Activated T-helper 17 cell treated with anti-CD3 and anti-CD28 coated beads, Interleukin-2, amount 50 U/mL, for 72 hours (primary cell): Measurements from ENCODE around the gene MS4A12. TPM values are rescaled to one million over a fixed set of nuclear protein-coding genes. Genes with fewer than 3 reads are reported as not detected.
"Not testable (repeated sequence)": the region's sequence is repeated elsewhere in the genome, so short reads cannot be mapped to it uniquely, and the experiment has no call there.

Experiments used
- ATAC-seq: fragments of 150-1000 bp; cut with Tn5 transposase; replicated peaks from 2 replicates; pipeline ENCODE4 v1.10.0; 2021; ENCODE audit warnings: mild to moderate bottlenecking, moderate library complexity
- H3K27ac Mint-ChIP-seq: one replicate; pipeline ENCODE4 v1.8.0; 2022; ENCODE audit warnings: mixed read lengths
- H3K27me3 Mint-ChIP-seq: one replicate; pipeline ENCODE4 v1.8.0; 2022; ENCODE audit warnings: mixed read lengths
- H3K36me3 Mint-ChIP-seq: one replicate; pipeline ENCODE4 v1.8.0; 2022; ENCODE audit warnings: low read depth, mild to moderate bottlenecking, mixed read lengths
- H3K4me1 Mint-ChIP-seq: one replicate; pipeline ENCODE4 v1.8.0; 2022; ENCODE audit warnings: mixed read lengths
- H3K4me3 Mint-ChIP-seq: one replicate; pipeline ENCODE4 v1.8.0; 2022; ENCODE audit warnings: mild to moderate bottlenecking, mixed read lengths
- H3K9me3 Mint-ChIP-seq: one replicate; pipeline ENCODE4 v1.8.0; 2022; ENCODE audit warnings: mixed read lengths
- total RNA-seq, 2 donors: library from RNA; stranded (reverse); gene quantifications; one replicate each; pipeline ENCODE4 v1.2.3, GENCODE V29; 2022

MS4A12 gene, protein sequence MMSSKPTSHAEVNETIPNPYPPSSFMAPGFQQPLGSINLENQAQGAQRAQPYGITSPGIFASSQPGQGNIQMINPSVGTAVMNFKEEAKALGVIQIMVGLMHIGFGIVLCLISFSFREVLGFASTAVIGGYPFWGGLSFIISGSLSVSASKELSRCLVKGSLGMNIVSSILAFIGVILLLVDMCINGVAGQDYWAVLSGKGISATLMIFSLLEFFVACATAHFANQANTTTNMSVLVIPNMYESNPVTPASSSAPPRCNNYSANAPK
- total RNA-seq, result not detected

DNA sequence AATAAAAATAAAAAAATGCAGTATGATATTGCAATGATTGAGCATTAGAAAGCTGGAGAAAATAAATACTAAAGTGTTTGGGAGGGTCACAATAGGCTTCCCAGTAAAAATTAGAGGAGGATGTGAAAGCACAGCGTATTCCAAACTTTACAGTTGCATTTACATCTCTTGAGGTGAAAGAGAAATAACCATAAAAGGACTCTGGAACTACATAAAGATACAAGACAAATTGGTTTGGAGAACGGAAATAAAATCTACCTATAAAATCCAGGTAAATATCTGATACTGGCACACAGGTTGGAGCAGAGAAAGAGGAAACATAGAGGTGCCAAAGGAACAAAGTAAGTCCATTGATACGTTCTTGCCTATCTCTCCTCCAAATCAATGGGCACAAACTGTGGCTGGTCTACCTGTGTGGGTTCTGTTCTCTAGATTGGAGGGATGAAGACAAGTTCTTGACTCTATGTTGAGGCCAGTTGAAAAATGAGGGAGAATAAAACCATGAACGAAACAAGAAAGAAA is at the start of gene MS4A12:
MS4A12 (plus strand) TSS at position 291 of the 522 bp plus-strand sequence. CDS start 4,541 bp downstream, outside the sequence.
- Mint-ChIP-seq H3K4me3 (no peak within 1 kb of the TSS), H3K36me3 (no peaks in the 10 kb centered on the region), H3K9me3 (no peaks in the 10 kb centered on the region), H3K4me1 (no peaks in the 10 kb centered on the region), H3K27me3 (peaks cover 21% of the 10 kb centered on the region), H3K27ac (no peak within 1 kb of the TSS)
- no peak for ATAC-seq

DNA sequence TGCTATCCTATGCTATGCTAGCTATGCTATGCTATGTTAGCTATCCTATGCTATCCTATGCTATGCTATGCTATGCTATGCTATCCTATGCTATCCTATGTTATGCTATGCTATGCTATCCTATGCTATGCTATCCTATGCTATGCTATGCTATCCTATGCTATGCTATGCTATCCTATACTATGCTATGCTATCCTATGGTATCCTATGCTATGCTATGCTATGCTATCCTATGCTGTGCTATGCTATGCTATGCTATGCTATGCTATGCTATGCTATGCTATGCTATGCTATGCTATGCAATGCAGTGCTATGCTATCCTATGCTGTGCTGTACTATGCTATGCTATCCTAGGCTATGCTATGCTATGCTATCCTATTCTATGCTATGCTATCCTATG is 45.5 kb upstream of the MS4A12 start:
- peak overlapping the region; percentile 59 for H3K4me3 Mint-ChIP-seq
- peaks cover 10% of the 10 kb centered on the region for H3K4me1 Mint-ChIP-seq
- ATAC-seq, result no peak
- no peaks in the 10 kb centered on the region for H3K9me3 Mint-ChIP-seq
- no peaks in the 10 kb centered on the region for H3K36me3 Mint-ChIP-seq
- peak overlapping the region; percentile 77 for H3K27ac Mint-ChIP-seq
- H3K27me3 Mint-ChIP-seq, result no peaks in the 10 kb centered on the region

DNA sequence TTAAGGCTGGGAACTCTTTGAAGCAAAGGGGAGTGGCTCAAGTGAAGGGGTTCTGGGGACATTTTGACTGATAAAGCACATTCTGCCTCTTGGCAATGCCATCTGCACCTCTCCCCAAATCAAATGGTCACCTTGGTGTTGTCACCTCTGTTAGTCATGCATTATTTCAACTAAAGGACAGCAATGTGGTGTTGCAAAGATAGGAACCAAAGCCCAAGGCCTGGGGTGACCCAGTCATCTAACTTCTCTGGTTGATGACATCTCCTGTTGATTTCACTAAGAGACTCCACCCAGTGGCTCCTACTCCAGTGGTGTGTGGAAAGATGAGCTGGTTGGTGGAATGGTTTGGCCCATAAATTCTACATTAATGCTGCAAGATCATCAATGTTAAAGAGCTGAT is 44.7 kb upstream of the MS4A12 start:
- ATAC-seq, result no peak
- Mint-ChIP-seq H3K9me3 (no peaks in the 10 kb centered on the region), H3K27ac (no peak overlapping the region), H3K4me1 (peaks cover 10% of the 10 kb centered on the region), H3K4me3 (no peak overlapping the region), H3K27me3 (no peaks in the 10 kb centered on the region), H3K36me3 (no peaks in the 10 kb centered on the region)

GRCh38 chr11:60451185-60451584 is 41.4 kb upstream of the MS4A12 start:
- ATAC-seq, H3K4me3 Mint-ChIP-seq, H3K4me1 Mint-ChIP-seq, H3K27ac Mint-ChIP-seq, H3K27me3 Mint-ChIP-seq, H3K9me3 Mint-ChIP-seq, H3K36me3 Mint-ChIP-seq: not testable (repeated sequence)

GRCh38 chr11:60454212-60454611 is 38.4 kb upstream of the MS4A12 start:
- H3K4me1 Mint-ChIP-seq, result peaks cover 6% of the 10 kb centered on the region
- H3K27ac Mint-ChIP-seq, result no peak overlapping the region
- no peak overlapping the region for H3K4me3 Mint-ChIP-seq
- no peaks in the 10 kb centered on the region for H3K9me3 Mint-ChIP-seq
- H3K27me3 Mint-ChIP-seq, result peaks cover 11% of the 10 kb centered on the region
- no peak for ATAC-seq
- H3K36me3 Mint-ChIP-seq, result no peaks in the 10 kb centered on the region

DNA sequence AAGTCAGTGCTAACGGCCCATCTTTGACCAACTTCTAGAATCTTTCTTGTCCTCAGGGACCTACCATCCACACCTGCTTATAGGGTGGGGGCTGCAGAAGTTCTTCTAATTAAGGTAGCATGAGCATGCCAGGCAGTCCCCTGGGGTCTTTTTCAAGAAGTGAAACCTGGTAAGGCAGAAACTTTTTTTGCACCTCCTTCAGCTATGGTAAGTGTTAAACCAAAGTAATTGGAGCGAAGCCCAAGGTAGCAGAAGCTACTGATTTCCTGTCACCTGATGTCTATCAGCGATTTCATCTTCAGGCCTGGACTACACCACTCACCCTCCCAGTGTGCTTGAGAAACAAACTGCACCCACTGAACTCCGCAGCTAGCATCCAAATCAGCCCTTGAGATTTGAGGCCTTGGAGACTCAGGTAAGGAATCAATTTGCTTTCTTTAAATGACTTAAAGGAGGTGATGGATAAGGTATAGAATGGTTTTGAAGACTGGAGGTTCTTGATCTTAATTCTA is 37.0 kb upstream of the MS4A12 start, which contains the start of gene MS4A1:
MS4A1 (plus strand) TSS at position 317 of the 512 bp plus-strand sequence. CDS start 6,528 bp downstream, outside the sequence.
- Mint-ChIP-seq H3K36me3 (no peaks in the 10 kb centered on the region), H3K4me1 (peaks cover 6% of the 10 kb centered on the region), H3K27me3 (peaks cover 16% of the 10 kb centered on the region), H3K27ac (no peak within 1 kb of the TSS), H3K9me3 (no peaks in the 10 kb centered on the region), H3K4me3 (no peak within 1 kb of the TSS)
- no peak for ATAC-seq

- H3K27ac Mint-ChIP-seq, result no peak overlapping the region
- ATAC-seq, result no peak
- H3K4me3 Mint-ChIP-seq, result no peak overlapping the region
- no peaks in the 10 kb centered on the region for H3K9me3 Mint-ChIP-seq
- peaks cover 18% of the 10 kb centered on the region for H3K27me3 Mint-ChIP-seq
- no peaks in the 10 kb centered on the region for H3K36me3 Mint-ChIP-seq
- peaks cover 6% of the 10 kb centered on the region for H3K4me1 Mint-ChIP-seq
Observed at GRCh38 chr11:60457576-60457975, 35.0 kb upstream of the MS4A12 start.

- Mint-ChIP-seq H3K4me3 (no peak overlapping the region), H3K4me1 (peaks cover 6% of the 10 kb centered on the region), H3K36me3 (no peaks in the 10 kb centered on the region), H3K27ac (no peak overlapping the region), H3K27me3 (peaks cover 15% of the 10 kb centered on the region), H3K9me3 (no peaks in the 10 kb centered on the region)
- no peak for ATAC-seq
Observed at GRCh38 chr11:60459345-60459744, 33.2 kb upstream of the MS4A12 start.

DNA sequence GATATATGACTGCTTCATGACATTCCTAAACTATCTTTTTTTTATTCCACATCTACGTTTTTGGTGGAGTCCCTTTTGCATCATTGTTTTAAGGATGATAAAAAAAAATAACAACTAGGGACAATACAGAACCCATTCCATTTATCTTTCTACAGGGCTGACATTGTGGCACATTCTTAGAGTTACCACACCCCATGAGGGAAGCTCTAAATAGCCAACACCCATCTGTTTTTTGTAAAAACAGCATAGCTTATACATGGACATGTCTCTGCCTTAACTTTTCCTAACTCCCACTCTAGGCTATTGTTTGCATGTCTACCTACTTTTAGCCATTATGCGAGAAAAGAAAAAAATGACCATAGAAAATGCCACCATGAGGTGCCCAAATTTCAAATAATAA is 23.7 kb upstream of the MS4A12 start:
- Mint-ChIP-seq H3K9me3 (no peaks in the 10 kb centered on the region), H3K27me3 (peaks cover 16% of the 10 kb centered on the region), H3K27ac (no peak overlapping the region), H3K4me3 (no peak overlapping the region), H3K36me3 (no peaks in the 10 kb centered on the region), H3K4me1 (no peaks in the 10 kb centered on the region)
- ATAC-seq, result no peak

- no peaks in the 10 kb centered on the region for H3K9me3 Mint-ChIP-seq
- no peak overlapping the region for H3K4me3 Mint-ChIP-seq
- peaks cover 16% of the 10 kb centered on the region for H3K27me3 Mint-ChIP-seq
- no peak for ATAC-seq
- H3K27ac Mint-ChIP-seq, result no peak overlapping the region
- H3K4me1 Mint-ChIP-seq, result no peaks in the 10 kb centered on the region
- no peaks in the 10 kb centered on the region for H3K36me3 Mint-ChIP-seq
Observed at GRCh38 chr11:60469723-60470122, 22.9 kb upstream of the MS4A12 start.

DNA sequence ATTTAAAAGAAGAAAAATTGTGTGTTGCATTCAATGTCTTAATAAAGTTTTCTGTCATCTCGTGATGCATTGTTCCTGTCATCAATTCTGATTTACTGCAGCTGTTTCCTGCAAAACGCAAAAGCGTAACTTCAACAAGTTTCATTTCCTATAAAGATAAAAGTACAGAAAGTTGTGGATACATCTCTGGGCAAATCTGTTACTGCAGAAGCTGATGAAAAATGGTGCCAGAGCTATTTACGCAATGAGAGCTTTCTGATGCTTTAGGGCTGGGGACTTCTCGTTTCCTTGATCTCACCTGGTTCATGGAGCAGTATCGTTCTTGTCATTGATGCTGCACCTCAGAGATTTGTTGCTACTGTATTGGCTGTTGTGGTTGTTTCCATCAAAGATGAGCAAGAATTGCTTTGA is 15.5 kb upstream of the MS4A12 start:
- ATAC-seq, result no peak
- no peaks in the 10 kb centered on the region for H3K9me3 Mint-ChIP-seq

GRCh38 chr11:60482361-60482760 is 10.2 kb upstream of the MS4A12 start:
- no peaks in the 10 kb centered on the region for H3K36me3 Mint-ChIP-seq
- peaks cover 14% of the 10 kb centered on the region for H3K27me3 Mint-ChIP-seq
- no peaks in the 10 kb centered on the region for H3K9me3 Mint-ChIP-seq
- no peak overlapping the region for H3K27ac Mint-ChIP-seq
- H3K4me3 Mint-ChIP-seq, result no peak overlapping the region
- no peaks in the 10 kb centered on the region for H3K4me1 Mint-ChIP-seq
- no peak for ATAC-seq

More for the DNA sequence above, 15.5 kb upstream of the MS4A12 start:
- no peaks in the 10 kb centered on the region for H3K4me1 Mint-ChIP-seq
- no peaks in the 10 kb centered on the region for H3K36me3 Mint-ChIP-seq
- no peak overlapping the region for H3K27ac Mint-ChIP-seq
- H3K27me3 Mint-ChIP-seq, result peaks cover 14% of the 10 kb centered on the region
- H3K4me3 Mint-ChIP-seq, result no peak overlapping the region

- Mint-ChIP-seq H3K27ac (no peak overlapping the region), H3K9me3 (no peaks in the 10 kb centered on the region), H3K36me3 (no peaks in the 10 kb centered on the region), H3K4me1 (no peaks in the 10 kb centered on the region), H3K27me3 (peaks cover 4% of the 10 kb centered on the region), H3K4me3 (no peak overlapping the region)
- ATAC-seq, result peak; percentile 80
Observed at GRCh38 chr11:60485987-60486386, 6.6 kb upstream of the MS4A12 start.

DNA sequence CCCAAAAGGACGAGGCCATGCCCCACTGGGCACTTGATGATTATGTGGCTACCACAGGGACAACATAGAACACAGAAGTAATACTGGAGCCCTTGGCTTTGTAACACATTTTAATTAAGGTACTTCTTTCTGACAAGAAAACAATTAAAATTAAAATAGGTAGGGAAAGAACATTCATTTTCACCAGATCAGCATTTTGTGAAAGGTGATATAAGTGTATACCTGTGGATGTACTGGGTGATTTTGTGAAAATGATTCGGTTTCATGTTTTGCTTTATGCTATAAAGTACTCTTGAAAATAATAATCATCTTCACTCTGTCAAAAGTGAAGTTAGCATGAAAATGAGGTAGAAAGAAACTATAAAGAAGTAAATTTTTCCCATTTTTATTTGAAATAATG is 876 bp downstream of the MS4A12 start:
- H3K27me3 Mint-ChIP-seq, result peaks cover 30% of the 10 kb centered on the region
- H3K4me3 Mint-ChIP-seq, result no peak overlapping the region
- H3K36me3 Mint-ChIP-seq, result no peaks in the 10 kb centered on the region
- H3K4me1 Mint-ChIP-seq, result no peaks in the 10 kb centered on the region
- ATAC-seq, result no peak
- no peaks in the 10 kb centered on the region for H3K9me3 Mint-ChIP-seq
- H3K27ac Mint-ChIP-seq, result no peak overlapping the region

GRCh38 chr11:60498399-60498798 is 5.8 kb downstream of the MS4A12 start:
- no peaks in the 10 kb centered on the region for H3K4me1 Mint-ChIP-seq
- H3K9me3 Mint-ChIP-seq, result no peaks in the 10 kb centered on the region
- no peaks in the 10 kb centered on the region for H3K36me3 Mint-ChIP-seq
- H3K27me3 Mint-ChIP-seq, result peaks cover 33% of the 10 kb centered on the region
- ATAC-seq, result no peak
- H3K4me3 Mint-ChIP-seq, result no peak overlapping the region
- H3K27ac Mint-ChIP-seq, result no peak overlapping the region
